DND-41 (cell line): ENCODE measurements around the gene CACNG8.

ENCODE experiments used
- ATAC-seq: fragments of 200-7000 bp; cut with Tn5 transposase; 3 replicates; pipeline ENCODE4 v1.9.1; 2021; ENCODE audit warnings: low read depth; ENCODE audit not compliant: insufficient read depth
- DNase-seq: peaks from one replicate; pipeline ENCODE4 v3.0.0-alpha.2; 2020
- H2AFZ ChIP-seq: 2 replicates; pipeline ENCODE4 v1.6.0; 2012; ENCODE audit warnings: low read depth, low read length
- H3K27ac ChIP-seq: 2 replicates; pipeline ENCODE4 v1.5.1; 2012; ENCODE audit warnings: low read length, inconsistent platforms
- H3K27me3 ChIP-seq: fragments of 200-600 bp; sonication (generic); 2 replicates; pipeline ENCODE4 v1.6.0; 2012; ENCODE audit warnings: low read length, mild to moderate bottlenecking, inconsistent platforms; ENCODE audit not compliant: insufficient read depth, poor library complexity
- H3K36me3 ChIP-seq: 2 replicates; pipeline ENCODE4 v1.5.1; 2012; ENCODE audit warnings: low read length, inconsistent platforms; ENCODE audit not compliant: insufficient read depth
- H3K4me1 ChIP-seq: 2 replicates; pipeline ENCODE4 v1.5.1; 2012; ENCODE audit warnings: mild to moderate bottlenecking, low read length; ENCODE audit not compliant: insufficient read depth
- H3K4me2 ChIP-seq: 2 replicates; pipeline ENCODE4 v1.6.0; 2012; ENCODE audit warnings: mild to moderate bottlenecking, moderate library complexity, low read length, inconsistent platforms; ENCODE audit not compliant: insufficient read depth
- H3K4me3 ChIP-seq, 2 experiments: fragments of 200-600 bp in 1 of 2; shearing (Covaris generic) in 1 of 2; 2 replicates each; pipeline ENCODE4 v1.5.1; 2012 to 2016; ENCODE audit warnings: inconsistent platforms in 2 of 2, low read length in 2 of 2, mild to moderate bottlenecking in 2 of 2, low read depth in 1 of 2, moderate library complexity in 1 of 2
- H3K79me2 ChIP-seq: 2 replicates; pipeline ENCODE4 v1.6.0; 2012; ENCODE audit warnings: low read length, inconsistent platforms; ENCODE audit not compliant: insufficient read depth
- H3K9ac ChIP-seq: 2 replicates; pipeline ENCODE4 v1.6.0; 2012; ENCODE audit warnings: low read depth, mild to moderate bottlenecking, inconsistent platforms, low read length, moderate library complexity
- H3K9me3 ChIP-seq: 2 replicates; pipeline ENCODE4 v1.5.1; 2012; ENCODE audit warnings: low read length, moderate library complexity, mild to moderate bottlenecking, inconsistent platforms; ENCODE audit not compliant: insufficient read depth, severe bottlenecking
- H4K20me1 ChIP-seq: 2 replicates; pipeline ENCODE4 v1.6.0; 2012; ENCODE audit warnings: low read length; ENCODE audit not compliant: insufficient read depth
- EZH2 ChIP-seq: IDR thresholded peaks from 3 replicates; pipeline ENCODE4 v1.6.1; 2012; ENCODE audit warnings: borderline replicate concordance, low read depth, mild to moderate bottlenecking, moderate library complexity, low read length, inconsistent platforms; ENCODE audit not compliant: severe bottlenecking
- TF ChIP-seq, protein P1 (sequence below): IDR thresholded peaks from 2 replicates; pipeline ENCODE4 v1.5.1; 2012; ENCODE audit warnings: borderline replicate concordance, low read length, moderate library complexity, mild to moderate bottlenecking; ENCODE audit not compliant: poor library complexity, severe bottlenecking; ENCODE audit errors: extremely low read depth

CACNG8 gene

GRCh38 chr19:53958823-53959757 is 3.6 kb upstream of the CACNG8 start:
- H3K79me2 ChIP-seq: no peaks in the 10 kb centered on the region
- H3K27ac ChIP-seq: no peak overlapping the region
- DNase-seq (no peak), ATAC-seq (no peak)
- no peaks in the 10 kb centered on the region for H4K20me1 ChIP-seq
- no peak for TF ChIP-seq EZH2
- TF ChIP-seq, protein P1, sequence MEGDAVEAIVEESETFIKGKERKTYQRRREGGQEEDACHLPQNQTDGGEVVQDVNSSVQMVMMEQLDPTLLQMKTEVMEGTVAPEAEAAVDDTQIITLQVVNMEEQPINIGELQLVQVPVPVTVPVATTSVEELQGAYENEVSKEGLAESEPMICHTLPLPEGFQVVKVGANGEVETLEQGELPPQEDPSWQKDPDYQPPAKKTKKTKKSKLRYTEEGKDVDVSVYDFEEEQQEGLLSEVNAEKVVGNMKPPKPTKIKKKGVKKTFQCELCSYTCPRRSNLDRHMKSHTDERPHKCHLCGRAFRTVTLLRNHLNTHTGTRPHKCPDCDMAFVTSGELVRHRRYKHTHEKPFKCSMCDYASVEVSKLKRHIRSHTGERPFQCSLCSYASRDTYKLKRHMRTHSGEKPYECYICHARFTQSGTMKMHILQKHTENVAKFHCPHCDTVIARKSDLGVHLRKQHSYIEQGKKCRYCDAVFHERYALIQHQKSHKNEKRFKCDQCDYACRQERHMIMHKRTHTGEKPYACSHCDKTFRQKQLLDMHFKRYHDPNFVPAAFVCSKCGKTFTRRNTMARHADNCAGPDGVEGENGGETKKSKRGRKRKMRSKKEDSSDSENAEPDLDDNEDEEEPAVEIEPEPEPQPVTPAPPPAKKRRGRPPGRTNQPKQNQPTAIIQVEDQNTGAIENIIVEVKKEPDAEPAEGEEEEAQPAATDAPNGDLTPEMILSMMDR: no peak
- H3K4me2 ChIP-seq: no peak overlapping the region
- no peaks in the 10 kb centered on the region for H3K9me3 ChIP-seq
- no peak overlapping the region for H2AFZ ChIP-seq
- no peaks in the 10 kb centered on the region for H3K36me3 ChIP-seq
- H3K4me1 ChIP-seq: no peaks in the 10 kb centered on the region
- no peak overlapping the region for H3K9ac ChIP-seq
- no peak overlapping the region for H3K4me3 ChIP-seq
- H3K27me3 ChIP-seq: no peaks in the 10 kb centered on the region

DNA sequence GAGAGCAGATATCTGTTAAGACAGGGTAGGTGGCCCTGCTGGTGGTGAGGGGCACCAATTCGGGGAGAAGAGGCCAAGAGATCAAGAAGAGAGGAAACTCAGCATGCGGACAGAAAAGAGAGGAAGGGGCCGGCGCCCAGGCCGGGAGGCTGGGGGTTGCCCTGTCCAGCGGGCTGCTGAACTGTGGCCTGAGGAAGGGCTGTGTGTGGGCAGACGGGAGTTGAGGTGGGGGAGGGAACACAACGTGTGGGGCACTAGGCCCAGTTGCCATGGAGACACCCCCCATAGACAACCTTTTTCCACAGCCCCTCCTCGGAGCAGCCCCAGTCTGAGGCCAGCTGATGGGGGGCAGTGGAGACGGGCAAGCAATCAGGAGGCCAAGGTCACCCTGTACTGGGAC is 2.5 kb upstream of the CACNG8 start:
- DNase-seq (no peak), ATAC-seq (no peak)
- no peaks in the 10 kb centered on the region for H3K9me3 ChIP-seq
- H3K9ac ChIP-seq: no peak overlapping the region
- H3K79me2 ChIP-seq: no peaks in the 10 kb centered on the region
- H3K4me1 ChIP-seq: no peaks in the 10 kb centered on the region
- no peak overlapping the region for H3K27ac ChIP-seq
- H3K4me2 ChIP-seq: no peak overlapping the region
- no peak overlapping the region for H3K4me3 ChIP-seq
- H2AFZ ChIP-seq: no peak overlapping the region
- no peaks in the 10 kb centered on the region for H3K36me3 ChIP-seq
- TF ChIP-seq, protein P1: no peak
- no peak for TF ChIP-seq EZH2
- no peaks in the 10 kb centered on the region for H3K27me3 ChIP-seq
- no peaks in the 10 kb centered on the region for H4K20me1 ChIP-seq

GRCh38 chr19:53960886-53961285 is 1.9 kb upstream of the CACNG8 start:
- no peaks in the 10 kb centered on the region for H3K27me3 ChIP-seq

More at GRCh38 chr19:53960886-53961285, 1.9 kb upstream of the CACNG8 start:
- Histone ChIP-seq H3K9ac (no peak overlapping the region), H3K4me2 (no peak overlapping the region), H3K79me2 (no peaks in the 10 kb centered on the region), H4K20me1 (no peaks in the 10 kb centered on the region), H3K9me3 (no peaks in the 10 kb centered on the region), H3K4me3 (no peak overlapping the region), H2AFZ (no peak overlapping the region), H3K4me1 (no peaks in the 10 kb centered on the region), H3K36me3 (no peaks in the 10 kb centered on the region), H3K27ac (no peak overlapping the region)
- DNase-seq (no peak), ATAC-seq (no peak)
- TF ChIP-seq, protein P1: no peak
- no peak for TF ChIP-seq EZH2
